Fibroblast of the aortic adventitia (primary cell): ENCODE results near the gene SPATA45. TPM values are rescaled to one million over a fixed set of nuclear protein-coding genes. Genes with fewer than 3 reads are reported as not detected.
"Not testable (repeated sequence)": the region's sequence is repeated elsewhere in the genome, so short reads cannot be mapped to it uniquely, and the experiment has no call there.

Source experiments
- DNase-seq: peaks from one replicate; pipeline ENCODE4 v3.0.0-alpha.2; 2010; ENCODE audit warnings: low read depth
- H3K4me3 ChIP-seq: 2 replicates; pipeline ENCODE4 v1.5.1; 2011; ENCODE audit warnings: low read depth, mild to moderate bottlenecking, control low read depth, low read length, moderate library complexity
- total RNA-seq: library from RNA; depleted of rRNA; stranded (reverse); fragments of >200 nt; gene quantifications from 2 replicates; pipeline ENCODE4 v1.2.3, GENCODE V29; 2012; ENCODE audit warnings: low replicate concordance
- TF ChIP-seq, protein P1 (sequence below): IDR thresholded peaks from 2 replicates; pipeline ENCODE4 v1.5.1; 2011; ENCODE audit warnings: mild to moderate bottlenecking, low read length, control low read depth, inconsistent platforms; ENCODE audit not compliant: insufficient read depth

Gene SPATA45
- total RNA-seq, 1 donor = not detected

DNA sequence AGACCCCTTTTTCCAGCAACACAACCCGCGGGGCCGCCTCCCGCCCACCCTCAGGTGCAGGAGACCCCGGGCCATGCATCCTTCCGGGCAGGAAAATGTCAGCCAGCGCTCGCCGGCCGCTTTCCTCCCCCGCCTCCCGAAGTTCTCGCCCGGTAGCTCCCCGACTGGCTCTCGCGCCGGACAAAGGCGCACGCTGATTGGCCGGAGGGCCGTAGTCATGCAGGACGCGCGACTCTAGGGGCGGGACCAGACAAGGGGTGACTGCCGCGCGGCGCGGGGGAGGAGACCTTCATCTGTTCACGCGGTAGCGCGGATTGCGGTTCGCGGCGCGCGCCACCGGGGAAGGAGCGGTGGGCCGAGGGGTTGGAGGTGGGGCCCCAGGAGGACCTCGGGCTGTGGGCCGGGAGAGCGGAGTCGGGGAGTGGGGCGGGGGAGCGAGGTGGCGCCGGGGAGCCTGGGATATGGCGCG, 10.6 kb upstream of the SPATA45 start, which contains the start of gene FLVCR1:
TSS of gene FLVCR1 (plus strand) at position 284 of the 469 bp plus-strand sequence. CDS start at position 462, 178 bp downstream.
- peak within 1 kb of the TSS; percentile 83 for H3K4me3 ChIP-seq
- TF ChIP-seq, protein P1, sequence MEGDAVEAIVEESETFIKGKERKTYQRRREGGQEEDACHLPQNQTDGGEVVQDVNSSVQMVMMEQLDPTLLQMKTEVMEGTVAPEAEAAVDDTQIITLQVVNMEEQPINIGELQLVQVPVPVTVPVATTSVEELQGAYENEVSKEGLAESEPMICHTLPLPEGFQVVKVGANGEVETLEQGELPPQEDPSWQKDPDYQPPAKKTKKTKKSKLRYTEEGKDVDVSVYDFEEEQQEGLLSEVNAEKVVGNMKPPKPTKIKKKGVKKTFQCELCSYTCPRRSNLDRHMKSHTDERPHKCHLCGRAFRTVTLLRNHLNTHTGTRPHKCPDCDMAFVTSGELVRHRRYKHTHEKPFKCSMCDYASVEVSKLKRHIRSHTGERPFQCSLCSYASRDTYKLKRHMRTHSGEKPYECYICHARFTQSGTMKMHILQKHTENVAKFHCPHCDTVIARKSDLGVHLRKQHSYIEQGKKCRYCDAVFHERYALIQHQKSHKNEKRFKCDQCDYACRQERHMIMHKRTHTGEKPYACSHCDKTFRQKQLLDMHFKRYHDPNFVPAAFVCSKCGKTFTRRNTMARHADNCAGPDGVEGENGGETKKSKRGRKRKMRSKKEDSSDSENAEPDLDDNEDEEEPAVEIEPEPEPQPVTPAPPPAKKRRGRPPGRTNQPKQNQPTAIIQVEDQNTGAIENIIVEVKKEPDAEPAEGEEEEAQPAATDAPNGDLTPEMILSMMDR = no peak
- peak; percentile 90 for DNase-seq

DNA sequence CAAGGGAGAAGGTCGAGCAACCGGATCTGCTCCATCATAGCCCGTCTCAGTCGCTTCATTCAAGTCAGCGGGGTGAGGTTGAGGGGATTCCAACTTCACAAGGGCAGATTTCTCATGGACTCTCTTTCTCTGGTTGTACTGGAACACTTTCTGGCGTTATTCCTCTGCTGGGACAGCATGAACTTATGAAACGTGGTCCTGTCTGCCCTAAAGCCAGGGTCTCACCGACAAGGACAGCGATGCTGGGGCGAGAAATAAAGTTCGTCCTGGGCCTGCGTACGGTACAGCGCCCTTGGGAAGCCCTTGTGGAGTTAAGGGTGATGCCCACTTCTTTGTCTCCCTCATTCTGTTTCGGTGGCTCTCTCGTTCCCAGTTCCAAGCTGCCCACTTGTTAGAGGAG, 9.3 kb upstream of the SPATA45 start:
- TF ChIP-seq, protein P1 = no peak
- H3K4me3 ChIP-seq = peak overlapping the region; percentile 83
- DNase-seq = no peak

DNA sequence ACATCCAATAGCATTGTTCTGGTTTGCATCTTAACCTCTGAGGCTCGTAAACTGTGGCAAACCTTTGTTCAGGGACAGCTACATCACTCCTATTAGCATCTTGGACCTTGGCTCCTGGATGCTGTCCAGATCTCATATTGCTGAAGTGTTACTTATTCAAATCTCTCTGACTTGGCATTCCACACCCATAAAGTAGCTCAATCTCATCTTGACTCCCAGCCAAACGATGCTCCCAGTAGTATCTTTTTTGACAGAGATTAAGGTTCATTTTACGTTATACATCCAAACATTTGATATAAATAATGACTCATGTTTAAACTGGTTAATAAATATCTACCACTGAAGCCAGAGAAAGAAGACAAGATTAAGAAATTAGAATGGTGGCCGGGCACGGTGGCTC, 6.2 kb upstream of the SPATA45 start:
- no peak overlapping the region for H3K4me3 ChIP-seq
- no peak for DNase-seq
- TF ChIP-seq, protein P1 = no peak

DNA sequence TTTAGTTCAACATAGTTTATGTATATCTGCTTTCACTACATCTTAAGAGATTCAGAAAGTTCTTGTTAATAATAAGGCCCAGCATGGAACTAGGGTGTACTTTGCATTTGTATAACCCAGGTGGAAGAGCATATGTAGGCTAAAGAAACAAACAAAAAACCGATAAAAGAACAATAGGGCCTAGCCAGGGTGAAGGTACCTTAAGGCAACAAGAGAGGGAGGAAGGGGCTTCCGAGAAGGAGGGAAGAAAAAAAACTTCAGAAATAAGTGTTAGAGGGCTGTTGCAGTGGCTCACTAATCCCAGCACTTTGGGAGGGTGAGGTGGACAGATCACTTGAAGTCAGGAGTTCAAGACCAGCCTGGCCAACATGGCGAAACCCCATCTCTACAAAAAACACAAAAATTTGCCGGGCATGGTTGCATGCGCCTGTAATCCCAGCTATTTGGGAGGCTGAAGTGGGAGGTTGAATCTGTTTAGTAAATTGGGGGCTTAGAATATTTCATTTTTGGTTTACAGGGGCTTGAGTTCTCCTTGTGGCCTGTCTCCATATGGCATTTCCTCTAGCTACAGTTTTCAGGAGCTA, 4.7 kb upstream of the SPATA45 start:
- TF ChIP-seq, protein P1 = no peak
- no peak for DNase-seq
- H3K4me3 ChIP-seq = no peak overlapping the region

DNA sequence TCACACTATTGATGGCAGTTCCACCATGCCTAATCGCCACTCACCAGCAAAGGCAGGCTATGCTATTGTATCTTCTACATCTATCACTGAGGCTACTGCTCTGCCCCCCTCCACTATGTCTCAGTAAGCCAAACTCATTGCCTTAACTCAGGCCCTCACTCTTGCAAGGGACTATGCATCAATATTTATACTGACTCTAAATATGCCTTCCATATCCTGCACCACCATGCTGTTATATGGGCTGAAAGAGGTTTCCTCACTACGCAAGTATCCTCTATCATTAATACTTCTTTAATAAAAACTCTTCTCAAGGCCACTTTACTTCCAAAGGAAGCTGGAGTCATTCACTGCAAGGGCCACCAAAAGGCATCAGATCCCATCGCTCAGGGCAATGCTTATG, 2.9 kb downstream of the SPATA45 start:
- H3K4me3 ChIP-seq, DNase-seq: not testable (repeated sequence)

DNA sequence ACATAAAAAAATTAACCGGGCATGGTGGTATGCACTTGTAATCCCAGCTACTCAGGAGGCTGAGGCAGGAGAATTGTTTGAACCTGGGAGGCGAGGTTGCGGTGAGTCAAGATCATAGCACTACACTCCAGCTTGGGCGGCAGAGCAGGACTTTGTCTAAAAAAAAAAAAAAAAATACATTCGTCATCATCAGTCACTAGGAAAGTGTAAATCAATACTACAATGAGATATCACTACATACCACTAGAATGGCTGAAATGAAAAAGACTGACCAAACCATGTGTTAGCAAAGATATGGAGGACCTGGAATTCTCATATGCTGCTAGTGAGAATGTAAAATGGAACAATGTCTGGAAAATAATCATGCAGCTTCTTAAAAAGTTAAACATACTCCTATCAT, 9.3 kb downstream of the SPATA45 start:
- DNase-seq = no peak
- TF ChIP-seq, protein P1 = no peak
- H3K4me3 ChIP-seq = no peak overlapping the region

DNA sequence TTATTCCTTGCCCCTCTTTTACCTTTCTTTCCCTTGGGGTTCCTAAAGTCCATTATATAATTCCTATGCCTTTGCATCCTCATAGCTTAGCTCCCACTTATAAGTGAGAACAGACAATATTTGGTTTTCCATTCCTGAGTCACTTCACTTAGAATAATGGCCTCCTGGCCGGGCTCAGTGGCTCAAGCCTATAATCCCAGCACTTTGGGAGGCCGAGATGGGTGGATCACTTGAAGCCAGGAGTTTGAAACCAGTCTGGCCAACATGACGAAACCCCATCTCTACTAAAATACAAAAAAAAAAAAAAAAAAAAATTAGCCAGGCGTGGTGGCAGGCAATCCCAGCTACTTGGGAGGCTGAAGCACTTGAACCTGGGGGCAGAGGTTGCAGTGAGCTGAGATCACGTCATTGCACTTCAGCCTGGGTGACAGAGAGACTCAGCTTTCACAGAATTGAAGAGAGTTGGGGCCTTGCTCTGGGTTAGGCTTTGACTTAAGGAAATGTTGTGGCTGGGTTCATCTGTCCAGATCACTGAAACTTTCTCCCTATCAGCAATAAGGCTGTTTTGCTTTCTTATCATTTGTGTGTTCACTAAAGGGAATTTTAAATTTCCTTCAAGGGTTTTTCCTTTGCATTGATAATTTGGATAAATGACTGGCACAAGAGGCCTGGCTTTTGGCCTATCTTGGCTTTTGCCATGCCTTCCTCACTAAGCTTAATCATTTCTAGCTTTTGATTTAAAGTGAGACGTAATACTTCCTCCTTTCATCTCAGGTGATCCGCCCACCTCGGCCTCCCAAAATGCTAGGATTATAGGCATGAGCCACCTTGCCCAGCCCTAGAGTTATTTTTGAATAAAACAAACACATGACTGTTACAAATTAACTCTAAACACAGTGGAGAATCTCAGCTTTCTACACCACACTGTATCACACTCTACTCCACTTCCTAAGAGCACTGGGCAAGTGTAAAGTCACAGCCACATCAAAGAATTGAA, 13.9 kb downstream of the SPATA45 start:
- H3K4me3 ChIP-seq, DNase-seq: not testable (repeated sequence)
